HG03432 (cell line): ENCODE data around the gene MRPL27.

Experiments
- ATAC-seq: cut with Tn5 transposase; IDR thresholded peaks from one replicate; pipeline ENCODE4 v1.9.1; 2021; ENCODE audit warnings: mild to moderate bottlenecking, moderate library complexity; ENCODE audit not compliant: unreplicated experiment

Gene MRPL27

DNA sequence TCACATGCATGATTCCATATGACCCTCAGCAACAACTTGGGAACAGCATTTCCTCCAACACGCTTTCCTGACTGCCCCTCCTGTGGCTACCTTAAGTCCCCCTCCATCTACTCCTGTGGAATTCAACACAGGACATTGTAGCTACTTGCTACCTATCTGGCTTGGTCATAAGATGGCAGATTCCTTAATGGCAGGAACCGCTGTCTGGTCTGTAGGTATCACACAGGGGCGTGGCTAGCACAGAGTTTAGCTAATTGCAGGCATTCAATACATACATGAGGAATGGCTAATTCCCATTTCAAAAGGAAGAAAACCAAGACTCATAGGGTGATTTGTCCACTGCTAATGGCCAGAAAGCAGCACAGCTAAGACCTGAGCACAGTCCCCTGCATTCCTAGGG lies 15.7 kb upstream of the MRPL27 start:
- no peak for ATAC-seq

DNA sequence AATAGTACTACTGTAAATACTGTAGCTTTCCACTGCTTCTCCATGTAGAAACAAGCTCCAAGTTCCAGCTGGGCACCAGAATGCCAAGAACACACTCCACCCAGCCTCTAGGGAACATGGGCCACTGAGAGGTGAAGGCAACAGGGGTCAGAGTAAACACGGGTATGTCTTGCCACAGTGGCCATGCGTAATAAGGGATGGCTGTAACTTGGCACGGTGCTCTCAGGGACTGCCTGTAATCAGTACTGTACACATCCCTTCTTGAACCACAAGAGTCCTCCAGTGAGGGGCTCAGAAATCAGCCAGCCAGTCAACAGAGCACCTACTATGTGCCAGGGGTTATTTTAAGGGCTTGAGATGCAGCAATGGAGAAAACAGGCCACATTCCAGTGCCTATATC lies 13.5 kb upstream of the MRPL27 start:
- ATAC-seq = no peak

DNA sequence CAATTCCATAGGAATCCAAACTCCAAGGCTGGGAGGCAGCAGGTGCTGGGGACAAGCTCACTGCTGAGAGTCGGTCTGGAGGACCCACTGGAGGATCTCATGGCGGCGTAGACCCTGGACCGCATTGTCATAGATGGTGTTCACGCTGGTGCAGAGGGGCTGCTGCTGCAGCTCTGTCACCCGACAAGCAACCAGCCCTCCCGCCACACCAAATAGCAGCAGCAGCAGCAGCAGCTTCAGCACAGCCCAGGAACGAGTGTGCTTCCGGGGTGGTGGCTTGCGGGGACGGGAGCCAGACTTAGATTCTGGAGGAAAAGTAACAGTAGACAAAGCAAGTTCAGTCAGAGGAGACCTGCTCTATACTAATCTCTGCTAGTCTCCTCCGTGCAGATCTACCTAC lies 9.9 kb upstream of the MRPL27 start:
- no peak for ATAC-seq

DNA sequence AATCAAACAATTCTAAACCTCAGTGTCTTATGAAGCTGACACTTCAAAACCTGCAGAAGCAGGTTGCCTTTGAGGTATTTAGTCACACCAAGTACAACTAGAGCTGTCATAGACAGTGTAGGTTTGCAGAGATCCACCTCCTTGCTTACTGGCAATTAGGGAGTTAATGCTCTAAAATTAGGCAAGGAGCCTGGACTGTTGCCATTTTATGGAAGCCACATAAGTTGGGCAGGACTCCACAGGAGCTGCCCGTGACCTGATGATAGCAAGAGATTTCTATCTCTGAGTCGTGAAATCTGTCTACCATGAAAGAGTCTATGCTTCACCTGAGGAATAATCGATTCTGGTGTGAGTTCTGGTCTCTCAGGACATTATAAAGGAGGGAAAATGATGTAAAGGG lies 8.9 kb upstream of the MRPL27 start:
- ATAC-seq = no peak

DNA sequence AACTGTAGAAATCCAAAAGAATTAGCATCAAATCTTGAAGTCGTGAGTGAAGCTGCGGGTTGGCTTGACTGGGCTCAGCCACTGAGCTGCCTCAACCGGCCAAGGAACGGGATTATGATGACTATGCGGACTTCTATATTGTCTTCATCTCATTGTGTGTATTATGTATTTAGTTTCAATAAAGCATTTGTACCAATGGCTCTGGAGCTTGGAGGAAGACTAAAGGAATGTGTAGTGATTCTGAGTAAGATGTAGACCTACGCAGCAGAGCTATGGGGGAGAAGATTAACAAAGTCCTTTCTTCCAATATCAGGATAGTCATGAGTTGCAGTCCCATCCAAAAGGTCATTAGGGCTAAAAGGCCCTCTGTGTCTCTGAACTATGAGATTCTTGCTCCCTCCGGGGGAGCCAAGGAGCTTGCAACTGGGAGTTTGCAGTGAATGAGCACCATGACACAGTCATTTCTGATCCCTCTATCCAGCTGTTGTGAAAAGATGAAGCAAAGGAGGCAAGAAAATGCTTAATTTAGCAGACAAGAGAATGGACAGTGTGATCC lies 8.4 kb upstream of the MRPL27 start:
- no peak for ATAC-seq

DNA sequence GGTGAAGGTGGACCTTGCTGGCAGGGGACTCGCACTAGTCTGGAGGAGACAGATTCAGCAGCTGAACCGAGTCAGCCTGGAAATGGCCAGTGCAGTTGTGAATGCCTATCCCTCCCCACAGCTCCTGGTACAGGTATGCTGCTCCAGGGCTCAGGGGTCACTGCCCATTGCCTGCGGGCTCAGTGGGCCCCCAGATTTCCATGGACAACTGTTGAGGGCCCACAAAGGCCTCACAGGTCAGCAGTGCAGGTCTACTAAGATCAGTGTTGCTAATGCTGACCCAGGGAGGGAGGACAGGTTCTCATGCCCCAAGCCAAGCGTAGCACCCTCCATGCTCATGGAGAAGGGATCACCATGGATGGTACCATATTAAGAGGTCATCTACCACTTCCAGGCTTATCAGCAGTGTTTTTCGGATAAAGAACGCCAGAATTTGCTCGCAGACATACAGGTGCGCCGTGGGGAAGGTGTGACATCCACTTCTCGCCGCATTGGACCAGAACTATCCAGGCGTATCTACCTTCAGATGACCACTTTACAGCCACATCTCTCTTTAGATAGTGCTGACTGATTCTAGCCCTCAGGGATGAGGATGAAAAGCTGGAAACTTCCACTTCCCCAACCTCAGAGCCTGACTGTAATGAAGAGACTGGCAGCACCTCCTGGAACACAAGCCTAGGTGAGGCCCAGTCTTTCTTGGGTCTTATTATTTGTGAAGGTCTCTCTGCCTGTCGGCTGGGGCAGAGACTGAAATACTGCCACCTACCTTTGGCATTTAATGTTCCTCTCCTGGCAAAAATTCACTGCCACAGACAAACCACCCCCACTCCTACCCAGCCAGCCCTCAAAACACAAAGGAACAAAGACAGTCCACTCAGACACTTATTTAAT lies 7.6 kb upstream of the MRPL27 start:
- no peak for ATAC-seq

DNA sequence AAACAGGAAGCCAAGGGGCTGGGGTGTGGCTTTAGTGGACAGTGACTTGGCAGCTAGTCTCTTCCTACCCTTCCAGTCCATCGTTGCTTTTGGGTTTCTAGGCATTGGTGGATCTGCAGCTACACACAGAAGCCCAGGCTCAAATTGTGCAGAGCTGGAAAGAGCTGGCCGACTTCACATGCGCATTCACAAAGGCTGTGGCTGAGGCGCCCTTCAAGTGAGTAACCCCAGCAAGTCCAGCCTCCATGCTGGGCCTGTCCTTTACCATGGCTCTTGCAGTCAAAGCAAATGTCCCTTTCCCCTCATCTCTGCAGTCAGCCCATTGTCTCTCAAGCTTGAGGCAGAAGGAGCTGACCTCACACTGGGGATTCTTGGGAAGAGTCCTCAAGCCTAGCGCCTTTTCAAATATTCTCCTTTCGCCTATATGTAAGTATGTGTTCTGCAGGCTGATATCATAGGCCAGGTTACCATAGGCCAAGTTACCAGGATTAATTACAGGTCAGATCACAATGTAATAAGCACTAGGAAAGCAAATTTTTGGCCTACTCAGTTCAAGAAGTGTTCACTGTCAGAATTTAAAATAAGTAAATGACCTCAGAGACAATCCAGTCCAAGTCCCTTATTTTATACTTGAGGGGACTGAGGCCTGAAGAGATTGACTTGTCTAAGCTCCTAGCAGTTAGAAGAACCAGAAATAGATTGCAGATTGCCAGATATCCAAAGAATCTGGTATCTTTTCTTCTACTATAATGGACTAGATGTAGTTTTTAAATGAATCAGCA lies 6.6 kb upstream of the MRPL27 start:
- ATAC-seq = no peak

DNA sequence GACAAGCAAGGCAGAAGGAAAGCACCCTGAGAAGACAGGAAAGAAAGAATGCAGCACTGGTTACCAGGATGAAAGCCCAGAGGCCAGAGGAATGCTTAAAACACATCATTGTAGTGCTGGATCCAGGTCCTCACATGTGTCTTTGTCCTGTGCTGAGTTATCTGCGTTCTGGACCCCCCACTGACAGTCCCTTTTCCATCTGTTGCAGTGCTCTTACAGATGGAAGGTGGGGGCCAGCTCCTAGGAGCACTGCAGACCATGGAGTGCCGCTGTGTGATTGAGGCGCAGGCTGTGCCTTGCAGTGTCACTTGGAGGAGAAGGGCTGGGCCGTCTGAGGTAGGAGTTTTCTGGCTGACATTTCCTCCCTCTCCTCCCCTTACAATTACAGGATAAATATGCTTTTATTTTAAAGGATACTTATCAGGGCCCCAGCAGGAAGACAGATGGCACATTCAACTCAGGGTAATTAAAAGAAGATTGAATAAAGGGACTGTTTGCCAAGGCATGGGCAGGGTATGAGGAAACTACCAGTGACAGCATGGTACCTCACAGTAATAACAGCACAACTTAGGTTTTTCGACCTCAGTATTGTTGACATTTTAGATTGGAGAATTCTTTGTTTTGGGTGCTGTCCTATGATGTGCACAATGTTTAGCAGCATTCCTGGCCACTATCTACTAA lies 3.0 kb upstream of the MRPL27 start:
- ATAC-seq = no peak

DNA sequence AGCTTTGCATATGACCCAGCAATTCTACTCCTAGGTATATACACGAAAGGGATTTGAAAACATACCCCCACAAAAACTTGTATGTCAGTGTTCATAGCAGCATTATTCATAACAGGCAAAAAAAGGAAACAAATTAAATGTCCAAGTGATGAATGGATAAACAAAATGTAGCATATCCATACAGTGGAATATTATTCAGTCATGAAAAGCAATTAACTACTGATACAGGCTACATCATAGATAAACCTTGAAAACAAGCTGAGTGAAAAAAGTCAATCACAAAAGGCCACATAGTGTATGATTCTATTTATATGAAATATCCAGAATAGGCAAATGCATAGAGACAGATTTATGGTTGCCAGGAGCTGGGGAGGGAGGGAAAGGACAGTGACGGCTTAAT lies 721 bp upstream of the MRPL27 start:
- ATAC-seq = no peak

DNA sequence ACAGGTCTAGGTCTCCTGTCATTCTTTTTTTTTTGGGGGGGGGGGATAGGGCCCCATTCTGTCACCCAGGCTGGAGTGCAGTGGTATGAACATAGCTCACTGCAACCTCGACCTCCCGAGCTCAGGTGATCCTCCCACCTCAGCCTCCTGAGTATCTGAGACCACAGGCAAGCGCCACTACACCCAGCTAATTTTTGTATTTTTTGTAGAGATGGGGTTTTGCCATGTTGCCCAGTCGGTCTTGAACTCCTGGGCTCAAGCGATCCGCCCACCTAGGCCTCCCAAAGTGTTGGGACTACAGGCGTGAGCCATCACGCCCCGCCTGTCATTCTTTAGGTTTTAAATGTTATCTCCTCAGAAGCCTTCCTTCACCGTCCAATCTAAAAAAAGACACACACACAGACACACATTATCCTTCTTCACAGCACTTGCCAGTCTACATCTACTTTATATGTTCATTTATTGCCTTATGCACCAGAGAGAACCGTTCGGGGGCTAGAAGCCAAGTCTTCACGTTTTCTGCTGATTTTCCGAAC lies 694 bp downstream of the MRPL27 start:
- ATAC-seq = no peak

DNA sequence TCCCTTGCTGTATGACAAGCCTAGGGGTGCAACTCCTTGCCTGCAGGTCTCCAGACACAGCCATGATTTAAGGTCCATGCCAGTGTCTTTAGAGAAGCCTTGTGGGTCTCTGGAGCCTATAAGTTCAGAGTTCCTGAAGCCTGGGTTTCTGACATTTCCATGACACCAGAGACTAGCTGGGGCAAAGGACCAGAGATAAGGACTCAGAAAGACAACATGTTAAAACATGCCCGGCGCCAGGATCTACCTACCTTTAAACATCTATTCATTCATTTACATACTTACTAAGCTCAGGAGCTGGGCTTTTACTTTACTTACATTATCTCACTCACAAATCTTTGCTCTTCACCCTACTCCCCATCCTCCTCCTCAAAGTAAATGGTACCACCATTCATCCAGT lies 1.5 kb downstream of the MRPL27 start:
- no peak for ATAC-seq

DNA sequence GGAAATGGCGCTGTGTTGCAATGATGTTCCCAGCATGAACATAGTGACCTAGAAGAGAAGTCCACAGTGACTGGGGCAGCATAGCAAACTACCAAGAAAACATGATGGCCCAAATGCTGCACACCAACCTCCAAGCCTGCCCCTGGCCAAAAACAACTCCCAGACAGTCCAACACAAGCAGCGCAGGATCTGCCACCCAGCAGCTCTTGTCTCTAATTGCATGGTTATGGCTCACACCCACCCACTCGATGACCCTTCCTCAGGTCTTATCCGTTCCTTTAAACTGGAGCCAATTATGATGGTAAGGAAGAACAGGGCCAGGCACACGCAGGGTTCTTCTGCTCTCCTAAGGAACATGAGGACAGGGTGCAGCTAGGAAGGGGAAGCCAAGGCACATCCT lies 2.9 kb downstream of the MRPL27 start:
- no peak for ATAC-seq

DNA sequence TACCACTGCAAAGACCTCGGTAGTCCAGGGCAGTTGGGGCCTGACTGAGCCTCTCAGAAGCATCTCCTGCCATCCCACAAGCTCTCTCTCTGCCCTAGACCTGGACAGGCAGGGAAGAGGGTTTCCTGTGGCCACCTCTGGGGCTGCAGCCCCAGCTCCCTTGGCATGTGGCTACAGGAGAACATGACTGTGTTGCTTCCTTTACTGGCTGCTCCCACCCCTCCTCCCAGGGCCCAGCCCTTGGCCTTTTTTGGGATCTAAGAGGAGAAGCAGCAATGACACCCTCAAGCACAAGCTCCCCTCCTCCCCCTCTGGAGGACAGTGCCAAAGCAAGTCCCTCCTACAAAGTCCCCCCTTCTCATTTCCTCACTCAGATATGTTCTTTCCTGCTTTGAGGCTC lies 5.6 kb downstream of the MRPL27 start:
- ATAC-seq = no peak

DNA sequence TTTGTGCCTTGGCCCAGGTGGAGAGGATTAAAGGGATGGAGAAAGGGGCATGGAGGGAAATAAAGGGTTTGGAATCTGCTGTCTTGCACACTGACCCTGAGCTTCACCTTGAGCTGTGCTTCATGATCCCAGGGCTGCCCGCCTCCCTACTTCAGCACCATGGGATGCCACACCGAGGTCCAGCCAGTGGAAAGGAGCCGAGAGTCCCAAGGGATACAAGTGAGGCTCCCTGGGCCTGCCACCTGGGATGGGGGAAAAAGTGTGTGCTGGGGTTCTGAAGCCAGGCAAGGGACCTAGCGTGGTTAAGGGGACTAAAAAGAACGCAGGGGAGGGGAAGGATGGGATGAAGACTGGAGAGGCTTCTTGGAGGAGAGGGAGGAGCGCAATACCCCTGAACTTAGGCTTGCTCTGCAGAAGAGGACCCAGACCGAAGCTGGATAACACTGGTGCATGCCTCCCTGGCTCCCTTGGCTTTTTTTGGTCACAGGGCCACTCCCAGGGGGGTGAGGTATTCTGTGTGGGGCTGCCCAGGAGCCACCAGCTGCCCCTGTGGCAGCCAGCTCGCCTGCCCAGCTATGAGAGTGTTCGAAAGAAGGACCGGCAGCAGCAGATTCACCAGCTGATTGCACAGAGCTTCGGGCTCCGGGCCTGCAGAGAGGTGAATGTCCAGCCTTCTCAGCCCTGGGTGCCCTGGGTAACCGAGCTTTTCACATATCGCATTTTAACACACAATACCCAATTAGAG lies 7.2 kb downstream of the MRPL27 start:
- ATAC-seq = no peak

DNA sequence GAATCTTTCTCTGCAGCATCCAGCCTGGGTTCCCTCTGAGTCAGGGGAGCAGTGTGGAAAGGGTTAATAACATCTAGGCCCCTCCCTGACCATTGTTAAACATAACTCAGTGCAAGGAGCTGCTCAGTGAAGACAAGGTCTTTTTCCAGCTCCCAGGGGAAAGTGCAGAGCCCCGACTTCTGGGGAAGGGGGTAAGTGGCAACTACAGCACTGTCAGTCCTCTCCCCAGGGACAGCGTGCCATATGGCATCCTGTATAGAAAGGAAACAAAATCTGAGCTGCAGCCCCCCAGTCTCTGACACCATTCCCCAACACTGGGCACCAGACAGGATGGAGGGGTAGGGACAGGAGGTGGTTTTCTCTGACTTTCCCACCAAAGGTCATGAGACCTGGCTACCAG lies 7.8 kb downstream of the MRPL27 start:
- ATAC-seq = no peak

DNA sequence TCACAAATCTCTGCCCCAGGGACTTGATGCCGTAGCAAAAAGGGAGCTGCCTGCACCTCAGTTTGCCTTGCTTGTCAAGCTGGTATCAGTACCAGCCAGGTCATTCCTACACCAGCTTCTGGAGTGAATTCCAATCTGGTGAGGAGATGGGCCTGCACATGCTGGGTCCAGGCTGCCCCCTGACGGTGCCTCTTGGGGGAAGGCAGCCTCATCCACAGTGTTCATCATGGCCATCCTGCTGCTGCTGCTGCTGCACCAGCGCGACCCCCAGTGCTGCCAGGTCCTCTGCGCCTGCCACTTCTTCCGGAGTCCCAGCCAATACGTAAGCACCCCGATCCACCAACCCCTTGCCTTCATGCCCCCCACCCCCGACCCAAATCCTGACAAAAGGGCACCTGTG lies 8.3 kb downstream of the MRPL27 start:
- ATAC-seq = no peak

DNA sequence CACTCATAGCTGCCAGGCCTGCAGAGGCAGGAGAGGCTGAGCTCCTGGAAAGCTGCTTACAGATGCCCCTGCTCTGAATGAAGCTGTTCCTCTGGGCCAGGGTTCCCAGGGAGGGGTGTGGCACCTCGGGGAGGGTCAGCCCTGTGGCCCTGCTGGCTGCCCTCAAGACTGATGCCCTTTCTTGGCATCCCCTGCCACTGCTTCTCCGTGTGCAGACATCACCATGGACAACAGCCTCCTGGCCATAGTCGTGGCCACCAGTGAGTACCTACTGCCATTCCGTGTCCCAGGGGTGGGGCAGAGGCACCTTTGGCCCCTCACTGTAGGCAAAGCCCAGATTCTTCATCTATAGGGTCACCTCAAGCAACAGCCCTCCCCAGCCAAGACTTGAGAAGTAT lies 8.9 kb downstream of the MRPL27 start:
- ATAC-seq = no peak

DNA sequence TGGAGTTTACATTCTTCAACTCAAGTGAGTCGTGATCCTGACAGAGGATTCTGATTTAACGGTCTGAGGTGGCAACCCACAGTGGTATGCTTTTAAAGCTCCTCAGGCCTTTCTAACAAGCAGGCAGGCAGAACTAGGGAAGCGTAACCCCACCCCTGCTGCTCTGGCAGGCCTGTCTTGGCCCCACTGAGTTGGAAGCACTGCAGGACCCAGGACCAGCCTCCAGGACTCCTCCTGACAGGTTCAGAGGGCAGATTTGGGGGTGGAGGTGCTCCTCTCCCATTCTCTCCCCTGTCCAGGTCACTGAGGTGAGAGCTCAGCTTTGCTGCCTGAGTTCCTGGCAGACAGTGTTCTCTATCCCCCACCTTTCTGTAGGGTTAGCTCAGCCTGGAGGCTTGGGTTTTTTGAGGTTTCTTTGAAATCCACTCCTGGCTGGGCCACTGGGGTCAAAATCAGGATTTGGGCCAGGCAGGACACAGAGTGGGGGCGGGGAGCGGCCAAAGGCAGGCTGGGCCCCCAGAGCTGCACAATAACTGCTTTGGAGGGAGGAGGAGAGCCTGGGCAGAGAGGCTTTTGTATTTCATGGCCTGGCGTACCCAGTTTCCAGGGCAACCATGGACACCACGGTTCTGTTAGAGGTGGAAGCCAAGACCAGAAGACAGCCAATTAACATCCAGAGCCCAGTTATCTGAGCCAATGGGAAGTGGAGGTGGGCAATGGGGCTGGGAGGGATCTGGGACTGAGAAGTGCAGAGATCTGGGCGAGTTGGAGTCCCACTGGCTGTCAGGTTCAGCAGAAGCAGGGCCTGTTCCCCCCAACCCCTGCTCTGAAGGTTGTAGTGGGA lies 9.5 kb downstream of the MRPL27 start:
- no peak for ATAC-seq

DNA sequence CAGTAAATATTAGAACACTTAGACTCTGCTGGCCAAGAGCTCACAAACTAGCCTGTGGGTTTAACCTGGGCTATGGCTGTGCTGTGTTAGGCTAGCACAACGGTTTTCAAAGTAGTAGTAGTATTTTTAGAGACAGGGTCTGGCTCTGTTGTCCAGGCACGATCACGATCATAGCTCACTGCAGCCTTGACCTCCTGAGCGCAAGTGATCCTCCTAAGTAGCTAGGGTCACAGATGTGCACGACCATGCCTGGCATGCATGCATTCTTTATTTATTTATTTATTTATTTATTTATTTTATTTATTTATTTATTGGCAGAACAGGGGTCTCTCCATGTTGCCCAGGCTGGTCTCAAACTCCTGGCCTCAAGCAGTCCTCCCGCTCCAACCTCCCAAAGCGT lies 10.3 kb downstream of the MRPL27 start:
- no peak for ATAC-seq
